ENCODE measurements around the gene ZNF275.
"Not testable (repeated sequence)": the region's sequence is repeated elsewhere in the genome, so short reads cannot be mapped to it uniquely, and the experiment has no call there.

Gene ZNF275

GRCh38 chrX:153333821-153334653, at the start of gene ZNF275:
Gene ZNF275, plus strand, starts transcription at chrX:153334153. Its CDS starts 2,527 bp downstream, at chrX:153336680.
- peak; percentile 46 for DNase-seq

- DNase-seq: not testable (repeated sequence)
Observed at GRCh38 chrX:153285678-153286077, 48.3 kb upstream of the ZNF275 start.

- not testable (repeated sequence) for DNase-seq
Observed at GRCh38 chrX:153288807-153289206, 45.1 kb upstream of the ZNF275 start.

GRCh38 chrX:153293485-153294071, 40.4 kb upstream of the ZNF275 start:
- DNase-seq: not testable (repeated sequence)

- no peak for DNase-seq
Observed at GRCh38 chrX:153297376-153297775, 36.6 kb upstream of the ZNF275 start.

GRCh38 chrX:153299855-153300254, 34.1 kb upstream of the ZNF275 start:
- no peak for DNase-seq

- no peak for DNase-seq
Observed at GRCh38 chrX:153301746-153302145, 32.2 kb upstream of the ZNF275 start.

GRCh38 chrX:153302796-153303195, 31.2 kb upstream of the ZNF275 start:
- no peak for DNase-seq

GRCh38 chrX:153303276-153304262, 30.4 kb upstream of the ZNF275 start:
- no peak for DNase-seq

GRCh38 chrX:153304988-153305736, 28.8 kb upstream of the ZNF275 start:
- no peak for DNase-seq

GRCh38 chrX:153305972-153306371, 28.0 kb upstream of the ZNF275 start:
- DNase-seq: no peak

GRCh38 chrX:153306527-153307115, 27.3 kb upstream of the ZNF275 start:
- DNase-seq: no peak

- DNase-seq: no peak
Observed at GRCh38 chrX:153307276-153308178, 26.4 kb upstream of the ZNF275 start.

GRCh38 chrX:153310901-153311300, 23.1 kb upstream of the ZNF275 start:
- DNase-seq: no peak

- no peak for DNase-seq
Observed at GRCh38 chrX:153312041-153312440, 21.9 kb upstream of the ZNF275 start.

GRCh38 chrX:153312842-153313241, 21.1 kb upstream of the ZNF275 start:
- DNase-seq: no peak

GRCh38 chrX:153317306-153317705, 16.6 kb upstream of the ZNF275 start:
- DNase-seq: no peak

- no peak for DNase-seq
Observed at GRCh38 chrX:153317996-153318722, 15.8 kb upstream of the ZNF275 start.

GRCh38 chrX:153318811-153319210, 15.1 kb upstream of the ZNF275 start:
- no peak for DNase-seq
